HG02623 (cell line): ENCODE data around the gene SH2D1A.
"Not testable (repeated sequence)": the region's sequence is repeated elsewhere in the genome, so short reads cannot be mapped to it uniquely, and the experiment has no call there.

Experiments used
- ATAC-seq: cut with Tn5 transposase; IDR thresholded peaks from one replicate; pipeline ENCODE4 v1.9.1; 2021; ENCODE audit warnings: moderate library complexity; ENCODE audit not compliant: unreplicated experiment

The SH2D1A gene

GRCh38 chrX:124346117-124346876 lies at the start of gene SH2D1A:
Gene SH2D1A (plus strand): TSS chrX:124346563. CDS start chrX:124346643, 80 bp downstream.
- ATAC-seq = no peak

DNA sequence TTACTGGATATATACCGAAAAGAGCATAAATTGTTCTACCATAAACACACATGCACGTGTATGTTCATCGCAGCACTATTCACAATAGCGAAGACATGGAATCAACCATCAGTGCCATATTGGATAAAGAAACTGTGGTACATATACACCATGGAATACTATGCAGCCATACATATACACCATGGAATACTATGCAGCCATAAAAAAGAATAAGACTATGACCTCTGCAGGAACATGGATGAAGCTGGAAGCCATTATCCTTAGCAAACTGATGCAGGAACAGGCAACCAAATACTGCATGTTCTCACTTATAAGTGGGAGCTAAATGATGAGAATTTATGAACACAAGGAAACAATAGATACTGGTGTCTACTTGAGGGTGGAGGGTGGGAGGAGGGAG lies 47.0 kb upstream of the SH2D1A start:
- ATAC-seq = not testable (repeated sequence)

- ATAC-seq = no peak
These were observed 46.0 kb upstream of the SH2D1A start for GRCh38 chrX:124300405-124300804.

DNA sequence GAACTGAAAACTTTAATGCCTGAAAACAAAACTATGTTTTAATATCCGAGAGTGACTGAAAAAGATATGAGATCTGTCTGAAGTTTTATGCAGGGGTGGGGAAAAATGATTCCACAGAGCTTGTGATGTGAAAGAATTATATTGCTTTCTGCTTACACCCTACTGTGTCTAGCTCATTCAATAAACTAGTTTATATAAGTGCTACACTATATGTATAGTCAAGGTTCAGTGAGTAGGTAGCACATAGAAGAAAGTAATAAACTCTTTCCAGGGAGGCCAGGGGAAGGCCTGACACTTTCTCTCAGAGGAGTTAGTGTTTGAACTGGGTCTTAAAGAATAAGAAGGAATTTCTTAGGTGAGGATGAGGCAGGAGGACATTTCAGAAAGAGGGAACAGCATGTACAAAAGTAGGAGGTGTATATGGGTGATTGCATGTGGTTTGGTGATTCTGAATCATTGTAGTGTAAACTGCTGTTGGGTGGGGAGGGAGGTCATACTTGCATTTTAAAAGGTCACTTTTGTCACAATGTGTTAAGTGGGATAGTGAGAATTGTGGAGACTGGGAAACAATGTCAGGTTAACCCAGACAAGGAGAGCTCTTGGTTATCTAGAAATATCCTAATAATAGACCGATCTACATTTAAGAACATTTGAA lies 39.0 kb upstream of the SH2D1A start:
- no peak for ATAC-seq

DNA sequence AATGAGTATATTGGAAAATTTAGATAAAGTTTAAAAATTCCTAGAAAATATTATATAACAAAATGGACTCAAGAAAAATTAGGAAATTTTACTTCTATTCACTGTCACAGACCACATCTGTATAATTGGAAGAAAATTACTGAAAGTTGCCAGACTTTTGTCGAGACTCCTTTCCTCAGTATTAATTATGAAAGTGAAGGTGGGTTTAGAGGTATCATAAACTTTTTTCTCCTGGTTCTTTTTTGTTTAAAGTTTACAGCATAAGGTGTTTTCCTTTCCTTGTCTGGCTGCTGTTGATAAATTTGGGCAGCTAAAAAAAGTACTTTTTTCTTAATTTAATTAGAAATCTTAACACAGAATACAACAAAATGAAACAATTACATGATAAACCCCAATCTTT lies 20.6 kb upstream of the SH2D1A start:
- ATAC-seq = no peak

DNA sequence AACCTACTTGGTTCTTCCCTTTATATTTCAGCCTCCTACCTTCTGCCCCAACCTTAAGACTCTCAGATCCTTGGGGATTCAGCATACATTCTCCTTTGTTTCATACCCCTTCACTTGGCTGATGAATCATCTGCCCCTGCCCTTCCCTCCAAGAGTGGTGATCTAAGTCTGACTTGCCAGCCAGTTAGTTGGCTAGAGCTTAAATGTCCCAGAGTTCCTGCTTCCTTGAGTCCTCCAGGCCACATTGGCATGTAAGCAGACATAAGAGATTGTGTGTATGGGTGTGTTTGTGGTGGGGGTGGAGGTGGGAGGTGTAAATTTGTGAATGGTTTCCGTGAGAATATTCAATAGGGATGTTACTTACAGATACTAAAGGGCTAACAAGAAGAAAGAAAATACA lies 17.6 kb upstream of the SH2D1A start:
- no peak for ATAC-seq

DNA sequence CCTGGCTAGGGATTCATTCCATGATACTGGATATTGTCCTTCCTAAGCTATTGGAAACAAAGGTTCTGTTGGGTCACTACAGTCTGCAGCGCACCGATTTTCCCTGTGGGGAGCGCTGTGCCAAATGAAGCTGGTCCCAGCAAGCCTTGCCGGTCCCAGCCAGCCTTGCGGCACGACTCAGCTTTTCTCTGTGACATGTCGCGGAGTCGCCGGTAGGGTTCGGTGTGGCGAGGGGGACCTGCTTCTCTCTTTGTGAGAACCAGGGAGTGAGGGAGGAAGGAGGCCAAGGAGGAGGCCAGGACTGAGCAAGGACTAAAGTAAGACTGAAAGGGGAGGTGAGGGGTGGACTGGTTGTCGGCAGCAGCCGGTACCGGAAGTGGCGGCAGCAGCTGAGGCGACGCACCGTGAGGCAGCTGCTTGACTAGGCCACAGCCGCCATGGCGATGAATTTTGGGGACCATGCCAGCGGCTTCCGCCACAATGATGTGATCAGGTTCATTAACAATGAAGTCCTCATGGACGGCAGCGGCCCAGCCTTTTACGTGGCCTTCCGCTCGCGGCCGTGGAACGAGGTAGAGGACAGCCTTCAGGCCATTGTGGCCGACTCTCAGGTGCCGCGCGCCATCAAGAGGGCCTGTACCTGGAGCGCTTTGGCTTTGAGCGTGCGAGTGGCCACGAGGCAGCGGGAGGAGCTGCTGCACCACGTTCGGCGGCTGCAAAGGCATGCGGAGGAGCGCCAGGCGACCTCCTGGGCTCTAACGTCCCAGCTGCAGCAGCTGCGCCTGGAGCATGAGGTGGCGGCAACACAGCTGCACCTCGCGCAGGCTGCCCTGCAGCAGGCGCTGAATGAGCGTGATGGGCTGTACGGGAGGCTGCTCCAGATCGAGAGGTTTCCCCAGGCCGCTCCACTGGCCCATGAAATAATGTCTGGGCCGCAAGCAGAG lies 13.6 kb upstream of the SH2D1A start, which contains the start of gene TEX13D:
TSS of gene TEX13D (plus strand) at position 180 of the 944 bp plus-strand sequence. CDS start at position 438, 258 bp downstream.
- ATAC-seq = no peak

DNA sequence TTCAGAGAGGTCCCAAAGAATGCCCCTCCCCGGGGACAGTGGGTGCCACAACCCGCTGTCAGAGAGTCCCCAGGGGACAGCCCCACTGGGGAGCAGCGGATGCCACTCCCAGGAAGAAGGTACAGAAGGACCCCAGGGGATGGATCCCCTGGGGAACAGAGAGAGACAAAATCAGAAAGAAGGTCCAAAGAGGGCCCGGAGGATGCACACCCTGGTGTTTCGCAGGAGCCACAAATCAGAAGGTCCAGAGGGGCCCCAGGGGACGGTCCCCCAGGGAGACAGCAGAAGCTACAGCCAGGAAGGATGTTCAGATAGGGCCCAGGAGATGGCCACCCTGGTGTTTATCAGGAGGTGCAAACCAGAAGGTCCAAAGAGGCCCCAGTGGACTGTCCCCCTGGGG lies 12.5 kb upstream of the SH2D1A start:
- no peak for ATAC-seq

DNA sequence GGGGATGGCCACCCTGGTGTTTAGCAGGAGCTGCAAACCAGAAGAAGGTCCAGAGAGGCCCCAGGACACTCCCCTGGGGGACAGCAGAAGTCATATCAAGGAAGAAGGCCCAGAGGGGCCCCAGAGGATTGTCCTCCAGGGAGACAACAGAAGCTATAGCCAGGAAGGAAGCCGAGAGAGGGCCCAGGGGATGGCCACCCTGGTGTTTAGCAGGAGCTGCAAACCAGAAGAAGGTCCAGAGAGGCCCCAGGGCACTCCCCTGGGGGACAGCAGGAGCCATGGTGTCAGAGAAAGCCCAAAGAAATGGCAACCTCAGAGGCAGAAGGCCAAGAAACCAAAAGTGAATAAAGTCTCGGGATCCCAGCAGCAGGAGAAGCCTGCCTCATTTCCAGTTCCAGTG lies 11.8 kb upstream of the SH2D1A start:
- ATAC-seq = not testable (repeated sequence)

DNA sequence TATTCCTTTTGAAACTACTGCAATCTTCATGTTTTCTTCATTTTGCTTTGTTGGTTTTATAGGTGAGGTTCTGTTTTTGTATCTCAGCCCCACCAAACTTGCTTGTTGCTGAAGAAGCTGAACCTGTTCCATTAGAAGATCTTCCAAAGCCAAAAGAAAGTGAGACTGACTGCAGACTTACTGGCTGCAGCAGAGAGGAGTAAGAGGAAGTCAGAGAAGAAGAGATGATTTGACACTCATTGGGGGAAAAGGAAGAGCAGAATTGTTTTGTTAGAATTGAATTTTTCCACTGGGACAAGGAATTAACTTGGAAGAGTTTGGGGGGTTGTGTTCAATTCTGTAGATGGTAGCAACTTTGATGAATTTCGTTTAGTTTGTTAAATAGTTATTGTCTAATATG lies 10.8 kb upstream of the SH2D1A start:
- no peak for ATAC-seq

DNA sequence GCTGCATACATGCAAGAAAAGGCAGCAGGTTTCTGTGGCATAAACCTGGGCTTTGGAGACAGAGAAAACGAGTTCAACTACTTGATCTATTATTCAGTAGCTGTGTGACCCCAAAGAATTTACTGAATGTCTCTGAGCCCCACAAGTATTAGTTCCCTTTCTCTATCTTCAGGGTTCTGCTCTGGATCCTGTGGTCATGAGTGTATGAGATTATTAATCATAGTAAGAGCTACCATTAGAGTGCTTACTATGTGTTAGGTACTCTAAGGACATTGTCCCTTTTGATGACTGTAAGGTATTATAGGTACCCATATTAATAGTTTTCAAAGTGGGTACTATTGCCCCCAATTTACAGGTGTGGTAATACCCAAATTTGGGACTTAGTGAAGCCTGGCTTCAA lies 8.4 kb upstream of the SH2D1A start:
- no peak for ATAC-seq

DNA sequence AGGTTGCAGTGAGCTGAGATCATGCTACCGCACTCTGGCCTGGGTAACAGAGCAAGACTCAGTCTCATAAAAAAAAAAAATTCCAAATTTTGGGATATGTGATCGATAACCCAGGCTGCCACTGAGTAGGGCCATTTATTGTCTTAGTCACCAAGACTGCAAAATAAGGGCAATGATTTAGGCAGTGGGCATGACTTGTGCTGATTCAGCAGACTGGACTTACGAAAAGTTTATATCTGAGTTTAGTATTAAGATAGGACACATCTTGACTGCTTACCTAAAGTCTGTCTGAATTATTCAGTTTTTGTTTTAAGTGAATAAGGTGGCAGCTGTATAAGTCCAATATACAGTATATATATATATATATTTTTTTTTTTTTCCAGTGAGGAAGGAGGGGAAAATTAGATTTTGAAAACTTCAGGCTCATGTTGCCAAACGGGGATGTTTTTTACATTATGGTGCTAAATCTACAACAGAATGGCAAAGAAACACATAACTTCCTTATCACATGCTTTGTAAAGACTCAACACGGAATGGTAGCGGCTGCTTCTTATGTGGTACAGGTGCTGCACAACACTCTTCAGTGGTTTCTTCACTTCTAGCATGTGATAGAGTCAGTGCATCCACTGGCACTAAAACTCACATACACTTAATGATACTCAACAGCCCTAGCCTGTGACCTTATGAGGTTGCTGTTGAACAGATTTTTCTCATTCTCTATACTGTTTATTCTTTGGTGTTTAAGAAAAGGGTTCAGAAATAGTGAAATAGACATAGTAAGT lies 7.4 kb upstream of the SH2D1A start:
- no peak for ATAC-seq

GRCh38 chrX:124341396-124342132 lies 4.8 kb upstream of the SH2D1A start:
- no peak for ATAC-seq

- ATAC-seq = no peak
These were observed 4.0 kb upstream of the SH2D1A start for GRCh38 chrX:124342174-124342867.

DNA sequence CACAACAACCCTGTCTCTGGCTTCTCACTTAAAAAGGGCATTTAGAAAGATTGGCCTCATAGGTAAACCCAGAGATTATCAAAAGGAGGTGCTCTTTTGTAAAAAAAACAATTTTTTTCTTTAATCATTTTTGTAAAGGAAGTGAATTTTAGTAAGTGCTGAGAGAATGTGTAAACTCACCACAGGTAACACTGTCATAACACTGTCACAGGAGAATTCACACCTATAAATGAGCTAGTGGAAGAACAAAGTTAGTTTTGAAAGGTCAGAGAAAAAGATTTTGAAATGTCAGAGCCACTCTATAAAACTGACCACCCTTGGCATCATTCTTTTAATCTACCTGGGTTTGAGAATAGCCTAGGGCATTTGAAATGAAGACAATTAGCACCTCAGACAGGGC lies 3.3 kb upstream of the SH2D1A start:
- no peak for ATAC-seq

GRCh38 chrX:124344246-124344645 lies 2.1 kb upstream of the SH2D1A start:
- ATAC-seq = no peak

DNA sequence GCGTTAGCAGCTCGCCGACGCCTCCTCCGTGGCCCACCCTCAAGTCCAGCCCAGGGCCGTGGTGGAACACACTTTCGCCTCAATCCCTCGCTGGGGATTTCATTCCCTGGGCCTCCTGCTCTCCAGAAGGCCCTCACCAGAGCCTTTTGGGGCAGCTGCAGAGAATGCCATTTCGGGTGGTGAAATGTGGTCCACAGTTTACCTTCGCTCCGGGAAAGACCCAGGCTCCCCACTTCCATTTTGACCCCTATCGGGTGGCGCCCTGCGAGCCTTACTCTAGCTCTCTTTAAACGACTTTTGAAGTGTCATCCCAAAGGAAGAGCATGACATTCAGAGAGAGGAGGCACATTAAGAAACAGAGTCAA lies 496 bp downstream of the SH2D1A start:
- no peak for ATAC-seq

- ATAC-seq = no peak
These were observed 879 bp downstream of the SH2D1A start for GRCh38 chrX:124347242-124347641.

DNA sequence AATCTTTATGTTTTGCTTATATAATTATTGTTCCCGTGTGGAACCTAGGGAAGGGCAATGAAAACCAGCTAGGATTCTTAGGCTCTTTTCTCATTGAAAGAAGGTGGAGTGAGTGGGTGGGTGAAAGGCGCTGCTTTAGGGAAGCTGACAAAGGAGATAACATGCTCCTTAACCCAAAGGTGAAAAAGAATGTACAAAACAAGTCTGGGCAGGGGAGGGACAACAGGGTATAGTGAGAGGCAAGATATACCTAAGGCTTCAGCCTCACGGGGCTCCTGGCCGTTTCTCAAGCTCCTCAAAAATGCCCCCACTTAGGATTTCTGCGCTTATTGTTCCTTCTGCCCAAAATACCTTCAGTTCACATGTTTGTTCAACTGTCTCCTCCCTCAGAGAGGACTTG lies 1.8 kb downstream of the SH2D1A start:
- ATAC-seq = no peak
